OCI-LY3 (cell line): ENCODE data around the gene CCRL2.

Experiments
- CTCF ChIP-seq: fragments of 200-600, 300-600 bp; sonication (generic); IDR thresholded peaks from 2 replicates; pipeline ENCODE4 v1.5.1; 2014; ENCODE audit warnings: antibody characterized with exemption, low read length, low read depth
- EZH2phosphoT487 ChIP-seq: fragments of 200-600 bp; shearing (Covaris generic); IDR thresholded peaks from 2 replicates; pipeline ENCODE4 v1.6.1; 2018; ENCODE audit warnings: antibody characterized with exemption, mixed run types, low read depth

- no peak for TF ChIP-seq CTCF
- TF ChIP-seq EZH2phosphoT487, result no peak
Observed at GRCh38 chr3:46406788-46407611, at the start of gene CCRL2, which contains the start of gene CCR5AS.
